Natural killer cell (primary cell): ENCODE data around the gene CD151. TPM values are rescaled to one million over a fixed set of nuclear protein-coding genes. Genes with fewer than 3 reads are reported as not detected.

ENCODE experiments used
- ATAC-seq, 3 donors: fragments of 150-1000 bp in 2 of 3; fragments of 200-7000 bp in 1 of 3; cut with Tn5 transposase; 1 replicate in 1 of 3; 2 replicates in 2 of 3; pipeline ENCODE4 v1.10.0; 2021; ENCODE audit warnings: mild to moderate bottlenecking in 2 of 3, moderate library complexity in 2 of 3
- DNase-seq, 2 donors: peaks; one replicate each; pipeline versions ENCODE4 v3.0.0 to v3.0.0-alpha.2; 2013 to 2021; ENCODE audit warnings: mixed read lengths in 1 of 2
- H3K27ac ChIP-seq: one replicate; pipeline ENCODE4 v1.5.1; 2013; ENCODE audit warnings: mild to moderate bottlenecking, low read length
- H3K27me3 ChIP-seq: one replicate; pipeline ENCODE4 v1.6.1; 2013; ENCODE audit warnings: low read length; ENCODE audit not compliant: control insufficient read depth, insufficient read depth
- H3K36me3 ChIP-seq: one replicate; pipeline ENCODE4 v1.6.1; 2013; ENCODE audit warnings: low read length; ENCODE audit not compliant: control insufficient read depth, insufficient read depth
- H3K4me1 ChIP-seq: one replicate; pipeline ENCODE4 v1.6.1; 2013; ENCODE audit warnings: low read length; ENCODE audit not compliant: control insufficient read depth, insufficient read depth
- H3K4me3 ChIP-seq: one replicate; pipeline ENCODE4 v1.5.1; 2013; ENCODE audit warnings: low read length
- H3K9me3 ChIP-seq: one replicate; pipeline ENCODE4 v1.6.1; 2013; ENCODE audit warnings: low read length; ENCODE audit not compliant: control insufficient read depth, insufficient read depth
- H3K27ac Mint-ChIP-seq, 2 donors: one replicate each; pipeline ENCODE4 v1.8.0; 2022; ENCODE audit warnings: mild to moderate bottlenecking in 2 of 2, mixed read lengths in 2 of 2, moderate library complexity in 1 of 2
- H3K27me3 Mint-ChIP-seq, 2 donors: one replicate each; pipeline ENCODE4 v1.8.0; 2022; ENCODE audit warnings: low read depth in 2 of 2, mixed read lengths in 2 of 2
- H3K36me3 Mint-ChIP-seq: one replicate; pipeline ENCODE4 v1.8.0; 2022; ENCODE audit warnings: mixed read lengths
- H3K4me1 Mint-ChIP-seq, 2 donors: one replicate each; pipeline ENCODE4 v1.8.0; 2022; ENCODE audit warnings: mixed read lengths in 2 of 2
- H3K4me3 Mint-ChIP-seq: one replicate; pipeline ENCODE4 v1.8.0; 2022; ENCODE audit warnings: mild to moderate bottlenecking, moderate library complexity, mixed read lengths
- H3K9me3 Mint-ChIP-seq, 2 donors: one replicate each; pipeline ENCODE4 v1.8.0; 2022; ENCODE audit warnings: mixed read lengths in 2 of 2
- WGBS: methylation state at CpG from one replicate; pipeline ENCODE4 v1.1.7; 2013; ENCODE audit warnings: missing lambda C conversion rate; ENCODE audit not compliant: insufficient coverage; 5-methylcytosine and 5-hydroxymethylcytosine counted together
- intact Hi-C: fragments of 100-400 bp; cut with micrococcal nuclease; formaldehyde crosslinking; loops from one replicate; pipeline ENCODE4 v1.14.2; 2022
- total RNA-seq, 4 donors: library from RNA; stranded (reverse); fragments of 120-200 nt in 1 of 4; gene quantifications; one replicate each; pipeline versions ENCODE4 v1.2.3 to v1.2.4, GENCODE V29; 2013 to 2022
- TF ChIP-seq, protein P1 (sequence below): fragments of 200-600 bp; IDR thresholded peaks from one replicate; pipeline ENCODE4 v1.8.0; 2022; ENCODE audit warnings: antibody characterized with exemption

Gene CD151
- total RNA-seq, 3 donors from 2014 or later (not counting 1 experiment from before 2014, with no cell fraction given), result 40.9 to 68.3 (median 52.9) TPM

DNA sequence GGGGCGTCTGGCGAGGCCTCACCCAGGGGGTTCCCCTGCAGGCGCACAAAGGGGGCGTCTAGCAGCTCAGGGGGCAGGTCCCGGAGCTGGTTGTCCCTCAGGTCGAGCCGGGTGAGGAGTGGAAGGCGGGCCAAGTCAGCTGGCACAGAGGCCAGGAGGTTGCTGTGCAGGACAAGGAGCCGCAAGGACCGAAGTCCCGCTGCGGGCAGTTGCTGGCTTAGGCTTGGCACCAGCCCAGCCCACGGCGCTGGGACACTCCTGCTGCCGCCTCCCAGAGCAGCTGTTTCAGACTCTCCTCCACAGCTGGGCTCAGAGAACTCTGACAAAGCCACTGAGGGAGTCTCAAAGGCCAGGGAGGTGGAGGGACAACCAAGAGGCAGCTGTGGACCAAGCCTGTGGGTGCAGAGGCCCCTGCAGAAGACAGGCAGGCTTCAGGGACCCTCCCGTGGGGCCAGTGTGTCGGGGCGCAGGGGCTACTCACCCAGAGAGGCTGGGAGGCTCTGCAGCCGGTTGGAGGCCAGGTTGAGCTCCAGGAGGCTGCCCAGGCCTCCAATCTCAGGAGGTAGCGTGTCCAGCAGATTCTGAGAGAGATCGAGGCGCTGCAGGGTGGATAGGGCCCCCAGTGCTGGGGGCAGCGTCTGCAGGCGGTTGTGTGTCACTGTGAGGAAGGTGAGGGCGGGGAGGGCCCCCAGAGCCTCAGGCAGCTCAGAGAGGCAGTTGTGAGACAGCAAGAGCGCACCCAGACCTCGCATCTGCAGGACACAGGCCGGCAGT lies 29.9 kb upstream of the CD151 start:
- intact Hi-C loops, result no loop called here
- H3K9me3 ChIP-seq, result no peaks in the 10 kb centered on the region
- Mint-ChIP-seq H3K4me3 (no peak overlapping the region), H3K4me1 (peaks cover 0 to 9% of the 10 kb centered on the region in 2 donors), H3K27ac (no peak overlapping the region), H3K36me3 (no peaks in the 10 kb centered on the region), H3K9me3 (no peaks in the 10 kb centered on the region), H3K27me3 (no peaks in the 10 kb centered on the region)
- DNase-seq (no peak), ATAC-seq (no peak)
- TF ChIP-seq, protein P1, sequence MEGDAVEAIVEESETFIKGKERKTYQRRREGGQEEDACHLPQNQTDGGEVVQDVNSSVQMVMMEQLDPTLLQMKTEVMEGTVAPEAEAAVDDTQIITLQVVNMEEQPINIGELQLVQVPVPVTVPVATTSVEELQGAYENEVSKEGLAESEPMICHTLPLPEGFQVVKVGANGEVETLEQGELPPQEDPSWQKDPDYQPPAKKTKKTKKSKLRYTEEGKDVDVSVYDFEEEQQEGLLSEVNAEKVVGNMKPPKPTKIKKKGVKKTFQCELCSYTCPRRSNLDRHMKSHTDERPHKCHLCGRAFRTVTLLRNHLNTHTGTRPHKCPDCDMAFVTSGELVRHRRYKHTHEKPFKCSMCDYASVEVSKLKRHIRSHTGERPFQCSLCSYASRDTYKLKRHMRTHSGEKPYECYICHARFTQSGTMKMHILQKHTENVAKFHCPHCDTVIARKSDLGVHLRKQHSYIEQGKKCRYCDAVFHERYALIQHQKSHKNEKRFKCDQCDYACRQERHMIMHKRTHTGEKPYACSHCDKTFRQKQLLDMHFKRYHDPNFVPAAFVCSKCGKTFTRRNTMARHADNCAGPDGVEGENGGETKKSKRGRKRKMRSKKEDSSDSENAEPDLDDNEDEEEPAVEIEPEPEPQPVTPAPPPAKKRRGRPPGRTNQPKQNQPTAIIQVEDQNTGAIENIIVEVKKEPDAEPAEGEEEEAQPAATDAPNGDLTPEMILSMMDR, result no peak
- no peak overlapping the region for H3K4me3 ChIP-seq
- H3K36me3 ChIP-seq, result peaks cover 5% of the 10 kb centered on the region
- WGBS, result 96% methylated on average over 28 of the region's 28 CpGs
- H3K27ac ChIP-seq, result no peak overlapping the region
- no peaks in the 10 kb centered on the region for H3K27me3 ChIP-seq
- H3K4me1 ChIP-seq, result peaks cover 24% of the 10 kb centered on the region

DNA sequence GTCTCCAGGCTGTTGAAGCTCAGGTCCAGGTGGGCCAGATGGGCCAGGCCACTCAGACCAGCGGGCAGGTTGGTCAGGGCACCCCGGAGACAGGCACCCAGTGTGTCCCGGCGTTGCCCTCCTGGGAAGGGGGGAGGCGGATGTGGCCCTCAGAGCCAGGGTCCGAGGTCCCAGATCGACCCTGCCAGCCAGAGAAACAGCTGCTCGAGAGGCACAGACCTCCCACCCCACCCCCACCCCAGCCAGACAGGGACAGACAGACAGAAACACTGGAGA lies 29.3 kb upstream of the CD151 start:
- H3K9me3 Mint-ChIP-seq, result no peaks in the 10 kb centered on the region
- H3K4me3 Mint-ChIP-seq, result peak overlapping the region; percentile 49
- Histone ChIP-seq H3K36me3 (peaks cover 5% of the 10 kb centered on the region), H3K27ac (no peak overlapping the region), H3K4me1 (peaks cover 25% of the 10 kb centered on the region), H3K9me3 (no peaks in the 10 kb centered on the region), H3K27me3 (no peaks in the 10 kb centered on the region), H3K4me3 (no peak overlapping the region)
- DNase-seq, result no peak
- peaks cover under 1 to 11% of the 10 kb centered on the region in 2 donors for H3K4me1 Mint-ChIP-seq
- TF ChIP-seq, protein P1, result no peak
- intact Hi-C loops, result no loop called here
- WGBS, result 93% methylated on average over 6 of the region's 8 CpGs
- no peak for ATAC-seq
- H3K27ac Mint-ChIP-seq, result no peak overlapping the region
- no peaks in the 10 kb centered on the region for H3K36me3 Mint-ChIP-seq
- no peaks in the 10 kb centered on the region for H3K27me3 Mint-ChIP-seq

DNA sequence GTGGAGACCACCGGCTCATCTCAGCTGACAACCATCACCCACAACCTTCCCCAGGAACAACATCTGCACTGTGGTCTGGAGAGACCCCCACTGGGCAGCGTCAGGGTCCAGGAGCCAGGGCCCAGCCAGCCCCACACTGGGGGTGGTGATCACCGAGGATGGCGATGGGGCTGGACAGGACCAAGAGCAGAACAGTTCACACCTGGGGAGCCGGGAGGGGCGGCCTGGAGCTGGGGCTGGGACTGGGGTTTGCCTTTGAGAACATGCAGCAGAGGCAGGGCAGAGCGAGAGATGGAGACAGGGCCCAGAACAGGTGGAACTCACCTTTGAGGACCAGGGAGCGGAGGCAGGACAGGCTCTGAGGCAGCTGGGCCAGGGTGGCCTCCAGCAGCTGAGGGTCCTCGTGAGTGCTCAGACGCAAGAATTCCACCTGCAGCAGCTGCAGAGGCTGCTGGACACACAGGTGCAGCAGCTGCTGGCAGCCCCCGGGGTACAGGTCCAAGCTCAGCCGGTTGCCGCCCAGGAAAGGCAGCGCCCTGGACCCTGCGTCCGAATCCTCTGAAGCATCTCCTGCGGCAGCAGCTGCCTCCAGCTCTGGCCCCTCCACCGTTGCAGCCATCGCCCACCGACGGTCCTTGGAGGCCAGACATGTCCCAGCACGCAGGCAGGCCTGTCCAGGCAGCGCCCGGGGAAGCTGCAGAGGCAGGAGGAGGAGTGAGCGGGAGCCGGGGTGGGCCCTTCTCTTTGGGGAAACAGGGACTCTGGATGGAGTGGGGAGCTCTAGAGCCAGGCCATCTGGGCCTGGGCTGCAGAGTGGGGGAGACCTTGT lies 28.8 kb upstream of the CD151 start:
- H3K9me3 ChIP-seq, result no peaks in the 10 kb centered on the region
- no peak for DNase-seq
- Mint-ChIP-seq H3K36me3 (no peaks in the 10 kb centered on the region), H3K4me1 (peaks cover 6 to 17% of the 10 kb centered on the region in 2 donors), H3K27ac (peak overlapping the region; percentile 61 to 81), H3K9me3 (no peaks in the 10 kb centered on the region), H3K27me3 (no peaks in the 10 kb centered on the region), H3K4me3 (peak overlapping the region; percentile 81)
- H3K4me3 ChIP-seq, result no peak overlapping the region
- H3K36me3 ChIP-seq, result peaks cover 5% of the 10 kb centered on the region
- intact Hi-C loops, result no loop called here
- H3K27me3 ChIP-seq, result no peaks in the 10 kb centered on the region
- H3K27ac ChIP-seq, result peak overlapping the region; percentile 64
- TF ChIP-seq, protein P1, result no peak
- no peak for ATAC-seq
- 67% methylated on average over 26 of the region's 26 CpGs for WGBS
- peaks cover 27% of the 10 kb centered on the region for H3K4me1 ChIP-seq
